Activated T-helper 2 cell treated with anti-CD3 and anti-CD28 coated beads, Interferon-gamma antibody, Interleukin-2, Interleukin-4, amounts not matched to agents 10 μg/mL and 5 μg/mL and 100 μg/mL, durations not matched to agents 14 hours and 24 hours and 36 hours (primary cell): ENCODE data around the gene C12orf42. TPM values are rescaled to one million over a fixed set of nuclear protein-coding genes. Genes with fewer than 3 reads are reported as not detected.

Experiments used
- DNase-seq: peaks from one replicate; pipeline ENCODE4 v3.0.0; 2021; ENCODE audit warnings: low spot score
- H3K27ac Mint-ChIP-seq: one replicate; pipeline ENCODE4 v1.8.0; 2021; ENCODE audit warnings: mixed read lengths
- H3K27me3 Mint-ChIP-seq: one replicate; pipeline ENCODE4 v1.8.0; 2021; ENCODE audit warnings: low read depth, mixed read lengths
- H3K36me3 Mint-ChIP-seq: one replicate; pipeline ENCODE4 v1.8.0; 2021; ENCODE audit warnings: low read depth, mixed read lengths
- H3K4me1 Mint-ChIP-seq: one replicate; pipeline ENCODE4 v1.8.0; 2021; ENCODE audit warnings: low read depth, mixed read lengths
- H3K4me3 Mint-ChIP-seq: one replicate; pipeline ENCODE4 v1.8.0; 2021; ENCODE audit warnings: low read depth, mild to moderate bottlenecking, moderate library complexity, mixed read lengths
- H3K9me3 Mint-ChIP-seq: one replicate; pipeline ENCODE4 v1.8.0; 2021; ENCODE audit warnings: mixed read lengths
- intact Hi-C: fragments of 100-400 bp; cut with micrococcal nuclease; formaldehyde crosslinking; loops from one replicate; pipeline ENCODE4 v1.15.1; 2023
- total RNA-seq: library from RNA; stranded (reverse); gene quantifications from 2 replicates; pipeline ENCODE4 v1.2.3, GENCODE V29; 2022

The C12orf42 gene
- total RNA-seq, result not detected in 2 replicates

GRCh38 chr12:103495469-103496456 is at the start of gene C12orf42:
C12orf42 (minus strand) TSS chr12:103495968; CDS start chr12:103478426, 17,542 bp downstream.
- Mint-ChIP-seq H3K27me3 (peaks cover 43% of the 10 kb centered on the region), H3K27ac (no peak within 1 kb of the TSS), H3K4me3 (peak within 1 kb of the TSS; percentile 75), H3K9me3 (peaks cover 7% of the 10 kb centered on the region), H3K36me3 (no peaks in the 10 kb centered on the region), H3K4me1 (peaks cover 24% of the 10 kb centered on the region)
- peak; percentile 25 for DNase-seq
- intact Hi-C loops, result loop anchor here (1.0 kb wide), 2 partner anchors 10 to 53 kb away; no protein-coding TSS in a partner anchor

- no peaks in the 10 kb centered on the region for H3K36me3 Mint-ChIP-seq
- H3K4me3 Mint-ChIP-seq, result no peak overlapping the region
- peaks cover 15% of the 10 kb centered on the region for H3K4me1 Mint-ChIP-seq
- intact Hi-C loops, result loop anchor here (10.0 kb wide), 1 partner anchor 217 kb away; no protein-coding TSS in a partner anchor
- no peak overlapping the region for H3K27ac Mint-ChIP-seq
- H3K27me3 Mint-ChIP-seq, result peaks cover 6% of the 10 kb centered on the region
- DNase-seq, result no peak
- no peaks in the 10 kb centered on the region for H3K9me3 Mint-ChIP-seq
Observed at GRCh38 chr12:103542078-103542477, 46.3 kb upstream of the C12orf42 start.

GRCh38 chr12:103540319-103540718 is 44.6 kb upstream of the C12orf42 start:
- H3K4me3 Mint-ChIP-seq, result no peak overlapping the region
- intact Hi-C loops, result loop anchor here (10.0 kb wide), 1 partner anchor 216 kb away; no protein-coding TSS in a partner anchor

DNA sequence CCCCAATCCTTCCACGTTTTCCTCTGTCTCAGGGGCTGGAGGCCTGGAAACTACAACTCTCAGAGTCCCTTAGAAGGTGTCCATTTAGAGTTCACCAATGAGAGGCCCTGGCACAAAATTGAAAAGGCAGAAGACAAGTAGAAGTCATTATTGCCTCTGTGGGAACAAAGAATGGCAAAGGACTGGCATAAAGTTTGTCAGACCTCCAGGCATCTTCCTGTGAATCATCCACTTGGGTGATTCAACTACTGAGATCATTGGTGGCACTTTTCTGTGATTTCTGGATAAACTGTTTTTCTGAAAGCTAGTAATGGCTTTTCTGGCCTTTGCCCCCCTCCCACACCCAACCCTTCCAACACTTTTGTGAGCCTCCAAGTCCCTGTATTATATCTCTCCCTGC is 42.6 kb upstream of the C12orf42 start:
- no peaks in the 10 kb centered on the region for H3K27me3 Mint-ChIP-seq
- DNase-seq, result no peak

More at GRCh38 chr12:103540319-103540718, 44.6 kb upstream of the C12orf42 start:
- Mint-ChIP-seq H3K27ac (no peak overlapping the region), H3K4me1 (peaks cover 15% of the 10 kb centered on the region), H3K36me3 (no peaks in the 10 kb centered on the region), H3K27me3 (no peaks in the 10 kb centered on the region), H3K9me3 (no peaks in the 10 kb centered on the region)
- no peak for DNase-seq

GRCh38 chr12:103530307-103531066 is 34.7 kb upstream of the C12orf42 start:
- Mint-ChIP-seq H3K4me3 (no peak overlapping the region), H3K4me1 (peaks cover 4% of the 10 kb centered on the region), H3K27ac (no peak overlapping the region), H3K9me3 (no peaks in the 10 kb centered on the region), H3K36me3 (no peaks in the 10 kb centered on the region), H3K27me3 (no peaks in the 10 kb centered on the region)
- DNase-seq, result no peak
- intact Hi-C loops, result no loop called here

More for the DNA sequence above, 42.6 kb upstream of the C12orf42 start:
- peaks cover 15% of the 10 kb centered on the region for H3K4me1 Mint-ChIP-seq
- intact Hi-C loops, result loop anchor here (1.0 kb wide), 1 partner anchor 33 kb away; no protein-coding TSS in a partner anchor
- no peak overlapping the region for H3K27ac Mint-ChIP-seq
- H3K36me3 Mint-ChIP-seq, result no peaks in the 10 kb centered on the region
- no peaks in the 10 kb centered on the region for H3K9me3 Mint-ChIP-seq
- no peak overlapping the region for H3K4me3 Mint-ChIP-seq

GRCh38 chr12:103529306-103529705 is 33.5 kb upstream of the C12orf42 start:
- Mint-ChIP-seq H3K36me3 (no peaks in the 10 kb centered on the region), H3K9me3 (no peaks in the 10 kb centered on the region), H3K4me3 (no peak overlapping the region), H3K27me3 (no peaks in the 10 kb centered on the region), H3K27ac (no peak overlapping the region), H3K4me1 (peaks cover 4% of the 10 kb centered on the region)
- no peak for DNase-seq
- intact Hi-C loops, result no loop called here

DNA sequence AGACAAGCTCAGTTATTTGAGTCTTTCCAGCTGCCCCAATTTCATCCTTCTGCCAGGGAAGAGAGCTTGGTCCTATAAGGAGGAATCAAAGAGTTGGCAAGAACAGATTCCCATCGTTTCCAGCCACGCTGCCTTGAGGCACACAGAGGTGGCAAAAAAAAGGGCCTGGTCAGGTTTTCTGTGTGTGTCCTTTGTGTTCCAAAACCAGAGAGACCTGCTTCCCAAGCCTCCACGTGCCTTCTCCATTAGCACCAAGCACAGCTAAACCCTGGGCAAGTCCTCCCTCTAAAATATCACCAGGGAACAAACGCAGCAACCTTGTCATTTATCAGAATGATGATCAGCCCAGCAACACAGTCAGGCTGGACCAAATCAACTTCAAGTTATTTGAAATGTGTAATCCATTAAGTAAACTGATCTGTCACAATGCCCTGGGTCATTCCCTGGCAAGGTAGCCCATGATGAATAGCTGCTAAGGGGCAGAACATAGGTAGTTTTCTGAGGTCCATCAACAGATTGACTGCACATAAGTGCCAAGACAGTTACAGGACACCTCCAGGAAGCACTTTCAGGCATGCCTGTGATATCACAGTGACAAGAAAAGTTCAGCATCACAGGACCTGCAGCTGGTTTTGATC is 28.6 kb upstream of the C12orf42 start:
- no peak for DNase-seq
- no peaks in the 10 kb centered on the region for H3K36me3 Mint-ChIP-seq
- no peak overlapping the region for H3K27ac Mint-ChIP-seq
- peaks cover 4% of the 10 kb centered on the region for H3K4me1 Mint-ChIP-seq
- intact Hi-C loops, result no loop called here
- H3K4me3 Mint-ChIP-seq, result no peak overlapping the region
- no peaks in the 10 kb centered on the region for H3K27me3 Mint-ChIP-seq
- no peaks in the 10 kb centered on the region for H3K9me3 Mint-ChIP-seq

- H3K36me3 Mint-ChIP-seq, result no peaks in the 10 kb centered on the region
- intact Hi-C loops, result no loop called here
- no peaks in the 10 kb centered on the region for H3K27me3 Mint-ChIP-seq
- H3K4me3 Mint-ChIP-seq, result no peak overlapping the region
- H3K4me1 Mint-ChIP-seq, result peaks cover 4% of the 10 kb centered on the region
- no peaks in the 10 kb centered on the region for H3K9me3 Mint-ChIP-seq
- DNase-seq, result no peak
- no peak overlapping the region for H3K27ac Mint-ChIP-seq
Observed at GRCh38 chr12:103523771-103524170, 28.0 kb upstream of the C12orf42 start.

- no peak overlapping the region for H3K27ac Mint-ChIP-seq
- no peaks in the 10 kb centered on the region for H3K4me1 Mint-ChIP-seq
- intact Hi-C loops, result no loop called here
- H3K9me3 Mint-ChIP-seq, result no peaks in the 10 kb centered on the region
- H3K36me3 Mint-ChIP-seq, result no peaks in the 10 kb centered on the region
- DNase-seq, result no peak
- no peak overlapping the region for H3K4me3 Mint-ChIP-seq
- no peaks in the 10 kb centered on the region for H3K27me3 Mint-ChIP-seq
Observed at GRCh38 chr12:103520686-103521215, 25.0 kb upstream of the C12orf42 start.

DNA sequence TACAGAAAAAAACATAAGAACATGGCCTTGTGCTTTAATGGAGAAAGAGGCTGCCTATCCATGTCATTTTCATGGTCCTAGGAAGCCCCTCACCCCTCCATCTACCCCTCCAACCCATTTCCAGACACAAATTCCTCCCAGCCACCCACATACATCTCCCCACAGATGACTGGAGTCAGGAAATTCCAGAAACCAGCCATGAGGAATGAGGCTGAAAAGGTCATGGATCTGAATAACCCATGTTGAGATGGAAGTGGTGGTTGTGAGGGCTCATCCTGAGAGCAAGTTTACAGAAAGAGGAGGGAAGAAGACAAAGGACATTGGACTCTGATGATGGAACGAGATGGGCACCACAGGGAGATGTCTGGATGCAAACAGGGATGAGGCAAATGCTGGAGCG is 23.9 kb upstream of the C12orf42 start:
- no peak for DNase-seq
- no peaks in the 10 kb centered on the region for H3K4me1 Mint-ChIP-seq
- H3K36me3 Mint-ChIP-seq, result no peaks in the 10 kb centered on the region
- no peak overlapping the region for H3K27ac Mint-ChIP-seq
- no peaks in the 10 kb centered on the region for H3K9me3 Mint-ChIP-seq
- H3K4me3 Mint-ChIP-seq, result no peak overlapping the region
- H3K27me3 Mint-ChIP-seq, result no peaks in the 10 kb centered on the region
- intact Hi-C loops, result no loop called here

DNA sequence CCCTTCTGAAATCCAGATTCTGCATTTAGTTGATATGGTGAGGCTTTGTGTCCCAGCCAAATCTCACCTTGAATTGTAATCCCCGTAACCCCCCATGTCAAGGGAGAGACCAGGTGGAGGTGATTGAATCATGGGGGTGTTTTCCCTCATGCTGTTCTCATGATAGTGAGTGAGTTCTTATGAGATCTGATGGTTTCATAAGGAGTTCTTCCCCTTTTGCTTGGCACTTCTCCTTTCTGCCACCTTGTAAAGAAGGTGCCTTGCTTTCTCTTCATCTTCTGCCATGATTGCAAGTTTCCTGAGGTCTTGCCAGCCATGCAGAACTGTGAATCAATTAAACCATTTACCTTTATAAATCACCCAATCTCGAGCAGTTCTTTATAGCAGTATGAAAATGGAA is 23.1 kb upstream of the C12orf42 start:
- intact Hi-C loops, result no loop called here
- DNase-seq, result no peak
- no peaks in the 10 kb centered on the region for H3K36me3 Mint-ChIP-seq
- no peaks in the 10 kb centered on the region for H3K27me3 Mint-ChIP-seq
- no peak overlapping the region for H3K4me3 Mint-ChIP-seq
- H3K27ac Mint-ChIP-seq, result no peak overlapping the region
- no peaks in the 10 kb centered on the region for H3K4me1 Mint-ChIP-seq
- H3K9me3 Mint-ChIP-seq, result peaks cover 2% of the 10 kb centered on the region

- H3K9me3 Mint-ChIP-seq, result peaks cover 11% of the 10 kb centered on the region
- H3K27ac Mint-ChIP-seq, result no peak overlapping the region
- DNase-seq, result no peak
- no peak overlapping the region for H3K4me3 Mint-ChIP-seq
- intact Hi-C loops, result no loop called here
- H3K36me3 Mint-ChIP-seq, result no peaks in the 10 kb centered on the region
- H3K27me3 Mint-ChIP-seq, result no peaks in the 10 kb centered on the region
- H3K4me1 Mint-ChIP-seq, result no peaks in the 10 kb centered on the region
Observed at GRCh38 chr12:103517161-103517560, 21.4 kb upstream of the C12orf42 start.
